GM21619 (cell line): ENCODE data around the gene GNL1.

Source experiments
- ATAC-seq: cut with Tn5 transposase; IDR thresholded peaks from one replicate; pipeline ENCODE4 v1.9.1; 2021; ENCODE audit not compliant: unreplicated experiment

The GNL1 gene, protein sequence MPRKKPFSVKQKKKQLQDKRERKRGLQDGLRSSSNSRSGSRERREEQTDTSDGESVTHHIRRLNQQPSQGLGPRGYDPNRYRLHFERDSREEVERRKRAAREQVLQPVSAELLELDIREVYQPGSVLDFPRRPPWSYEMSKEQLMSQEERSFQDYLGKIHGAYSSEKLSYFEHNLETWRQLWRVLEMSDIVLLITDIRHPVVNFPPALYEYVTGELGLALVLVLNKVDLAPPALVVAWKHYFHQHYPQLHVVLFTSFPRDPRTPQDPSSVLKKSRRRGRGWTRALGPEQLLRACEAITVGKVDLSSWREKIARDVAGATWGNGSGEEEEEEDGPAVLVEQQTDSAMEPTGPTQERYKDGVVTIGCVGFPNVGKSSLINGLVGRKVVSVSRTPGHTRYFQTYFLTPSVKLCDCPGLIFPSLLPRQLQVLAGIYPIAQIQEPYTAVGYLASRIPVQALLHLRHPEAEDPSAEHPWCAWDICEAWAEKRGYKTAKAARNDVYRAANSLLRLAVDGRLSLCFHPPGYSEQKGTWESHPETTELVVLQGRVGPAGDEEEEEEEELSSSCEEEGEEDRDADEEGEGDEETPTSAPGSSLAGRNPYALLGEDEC

GRCh38 chr6:30556066-30556905 is at the start of gene GNL1:
TSS of gene GNL1 (minus strand) at chr6:30556489. CDS start at chr6:30556203, 286 bp downstream.
- peak; percentile 65 for ATAC-seq

DNA sequence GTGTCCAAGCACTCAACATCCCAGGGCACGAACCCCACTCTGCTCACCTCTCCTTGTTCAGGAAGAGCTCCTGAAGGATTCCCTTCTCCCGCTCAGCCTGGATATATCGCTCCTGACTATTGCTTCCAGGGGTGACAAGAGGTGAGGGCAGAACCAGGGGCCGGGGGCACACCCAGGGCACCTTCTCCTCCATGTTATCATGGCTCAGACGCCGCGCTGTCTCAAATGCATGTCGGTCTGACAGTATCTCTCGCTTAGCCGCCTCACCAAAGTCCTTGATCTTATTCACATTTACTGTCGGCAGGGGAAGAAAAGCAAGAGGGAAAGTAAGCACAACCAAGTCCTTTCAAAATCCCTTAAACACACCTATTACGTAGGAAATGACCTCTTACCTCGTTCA is 47.7 kb upstream of the GNL1 start:
- ATAC-seq: no peak

DNA sequence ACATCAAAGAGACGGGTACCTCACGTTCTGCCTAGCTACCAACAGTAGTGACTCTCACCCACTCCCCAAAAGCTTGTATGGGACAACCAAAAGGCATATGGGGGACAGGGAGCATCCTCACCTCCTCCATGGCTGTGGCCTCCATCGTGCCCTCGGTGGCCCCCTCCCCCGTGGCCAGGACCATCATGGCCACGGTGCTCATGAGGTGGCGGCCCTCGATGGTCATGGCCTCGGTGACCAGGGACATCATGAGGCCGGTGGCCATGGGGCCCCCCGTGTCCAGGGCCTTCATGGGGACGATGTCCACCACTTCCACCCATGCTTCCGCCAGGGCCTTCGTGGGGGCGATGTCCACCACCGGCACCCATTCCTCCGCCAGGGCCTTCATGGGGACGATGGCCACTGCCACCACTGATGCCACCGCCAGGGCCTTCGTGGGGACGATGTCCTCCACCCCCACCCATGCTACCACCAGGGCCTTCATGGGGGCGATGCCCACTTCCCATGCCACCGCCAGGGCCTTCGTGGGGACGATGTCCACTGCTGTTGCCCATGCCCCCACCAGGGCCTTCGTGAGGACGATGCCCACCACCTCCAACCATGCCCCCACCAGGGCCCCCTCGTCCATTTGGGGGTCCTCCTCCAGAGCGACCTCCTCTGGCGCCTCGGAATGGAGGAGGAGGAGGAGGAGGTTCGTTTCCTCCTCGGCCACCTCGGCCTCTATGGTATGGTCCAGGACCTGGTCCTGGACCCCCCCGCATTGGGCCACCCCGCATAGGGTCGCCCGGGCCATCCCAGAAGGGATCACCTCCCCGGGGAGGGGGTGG is 45.7 kb upstream of the GNL1 start:
- no peak for ATAC-seq

DNA sequence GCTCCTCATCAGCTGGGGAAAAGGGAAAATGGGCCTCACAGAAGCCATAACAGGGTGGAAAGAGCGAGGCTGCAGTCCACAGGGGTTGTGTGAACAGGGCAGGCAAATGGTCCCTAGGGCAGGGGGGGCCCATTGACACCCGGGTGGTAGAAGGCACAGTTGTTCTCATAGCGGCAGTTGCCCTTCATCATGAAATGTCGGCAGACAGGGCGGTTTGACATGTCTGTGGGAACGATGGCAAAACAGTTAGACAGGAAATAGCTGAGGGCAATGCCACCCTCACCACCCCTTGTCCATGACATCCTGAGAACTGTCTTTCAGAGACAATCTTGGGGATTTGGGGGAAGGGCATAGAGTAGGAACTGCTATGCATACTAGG is 45.1 kb upstream of the GNL1 start:
- no peak for ATAC-seq

- ATAC-seq: no peak
Observed at GRCh38 chr6:30600451-30600961, 44.2 kb upstream of the GNL1 start.

DNA sequence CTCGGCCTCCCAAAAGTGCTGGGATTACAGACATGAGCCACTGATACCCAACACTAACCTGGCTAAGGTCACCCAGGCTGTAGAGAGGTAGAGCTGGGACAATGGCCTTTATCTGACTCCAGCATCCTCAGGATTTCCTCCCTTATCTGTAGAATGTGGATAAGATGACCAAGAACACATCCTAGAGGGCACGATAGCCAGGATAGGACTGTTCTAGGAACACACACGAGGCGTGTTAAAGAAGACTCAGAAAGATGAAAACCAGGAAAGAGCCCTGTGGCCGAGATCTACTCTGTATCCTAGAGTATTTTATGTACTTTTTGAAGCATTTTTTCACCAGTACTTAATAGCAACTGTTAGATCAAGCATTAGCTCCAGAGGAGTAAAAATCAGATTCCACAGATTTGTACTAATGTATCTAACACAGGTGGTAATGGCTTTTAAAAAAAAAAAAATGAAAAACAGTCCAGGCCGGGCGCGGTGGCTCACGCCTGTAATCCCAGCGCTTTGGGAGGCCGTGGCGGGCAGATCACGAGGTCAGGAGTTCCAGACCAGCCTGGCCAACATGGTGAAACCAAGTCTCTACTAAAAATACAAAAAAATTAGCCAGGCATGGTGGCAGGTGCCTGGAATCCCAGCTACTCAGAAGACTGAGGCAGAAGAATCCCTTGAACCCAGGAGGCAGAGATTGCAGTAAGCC is 43.5 kb upstream of the GNL1 start:
- ATAC-seq: no peak

DNA sequence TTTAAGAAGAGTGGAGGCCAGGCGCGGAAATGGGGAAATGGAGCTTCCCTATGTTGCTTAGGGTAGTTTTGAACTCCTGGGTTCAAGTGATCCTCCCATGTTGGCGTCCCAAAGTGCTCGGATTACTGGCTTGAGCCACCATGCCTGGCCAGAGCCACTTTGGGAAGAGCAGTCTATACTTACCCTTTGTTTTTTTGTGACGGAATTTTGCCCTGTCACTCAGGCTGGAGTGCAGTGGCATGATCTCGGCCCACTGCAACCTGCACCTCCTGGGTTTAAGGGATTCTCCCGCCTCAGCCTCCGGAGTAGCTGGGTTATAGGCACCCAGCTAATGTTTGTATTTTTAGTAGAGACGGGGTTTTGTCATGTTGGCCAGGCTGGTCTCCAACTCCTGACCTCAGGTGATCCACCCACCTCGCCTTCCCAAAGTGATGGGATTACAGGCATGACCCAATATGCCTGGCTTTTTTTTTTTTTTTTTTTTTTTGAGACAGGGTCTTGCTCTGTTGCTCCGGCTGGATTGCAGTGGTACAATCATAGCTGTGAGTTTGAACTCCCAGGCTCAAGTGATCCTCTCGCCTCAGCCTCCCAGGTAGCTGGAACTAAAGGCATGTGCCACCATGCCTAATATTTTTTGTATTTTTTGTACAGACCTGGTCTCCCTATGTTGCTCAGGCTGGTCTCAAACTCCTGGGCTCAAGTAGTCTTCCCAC is 42.8 kb upstream of the GNL1 start:
- ATAC-seq: no peak

GRCh38 chr6:30597315-30598144 is 41.2 kb upstream of the GNL1 start:
- peak; percentile 71 for ATAC-seq

GRCh38 chr6:30592287-30592686 is 36.0 kb upstream of the GNL1 start:
- no peak for ATAC-seq

DNA sequence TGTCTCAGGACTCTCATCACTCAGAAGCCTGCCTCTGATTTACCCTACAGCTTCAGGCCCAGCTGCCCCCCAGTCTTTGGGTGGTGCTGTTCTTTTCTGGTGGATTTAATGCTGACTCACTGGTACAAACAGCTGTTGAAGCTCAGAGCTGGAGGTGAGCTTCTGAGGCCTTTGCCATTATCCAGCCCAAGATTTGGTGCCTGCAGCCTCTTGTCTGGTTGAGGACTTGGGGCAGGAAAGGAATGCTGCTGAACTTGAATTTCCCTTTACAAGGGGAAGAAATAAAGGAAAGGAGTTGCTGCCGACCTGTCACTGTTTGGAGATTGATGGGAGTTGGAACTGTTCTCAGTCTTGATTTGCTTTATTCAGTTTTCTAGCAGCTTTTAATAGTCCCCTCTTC is 34.7 kb upstream of the GNL1 start:
- ATAC-seq: no peak

DNA sequence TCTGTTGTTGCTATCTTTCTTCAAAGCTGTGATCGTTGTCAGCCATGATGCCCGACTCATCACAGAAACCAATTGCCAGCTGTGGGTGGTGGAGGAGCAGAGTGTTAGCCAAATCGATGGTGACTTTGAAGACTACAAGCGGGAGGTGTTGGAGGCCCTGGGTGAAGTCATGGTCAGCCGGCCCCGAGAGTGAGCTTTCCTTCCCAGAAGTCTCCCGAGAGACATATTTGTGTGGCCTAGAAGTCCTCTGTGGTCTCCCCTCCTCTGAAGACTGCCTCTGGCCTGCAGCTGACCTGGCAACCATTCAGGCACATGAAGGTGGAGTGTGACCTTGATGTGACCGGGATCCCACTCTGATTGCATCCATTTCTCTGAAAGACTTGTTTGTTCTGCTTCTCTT is 34.2 kb upstream of the GNL1 start:
- ATAC-seq: no peak

- no peak for ATAC-seq
Observed at GRCh38 chr6:30589754-30590358, 33.6 kb upstream of the GNL1 start.

GRCh38 chr6:30583921-30584320 is 27.6 kb upstream of the GNL1 start:
- ATAC-seq: no peak

DNA sequence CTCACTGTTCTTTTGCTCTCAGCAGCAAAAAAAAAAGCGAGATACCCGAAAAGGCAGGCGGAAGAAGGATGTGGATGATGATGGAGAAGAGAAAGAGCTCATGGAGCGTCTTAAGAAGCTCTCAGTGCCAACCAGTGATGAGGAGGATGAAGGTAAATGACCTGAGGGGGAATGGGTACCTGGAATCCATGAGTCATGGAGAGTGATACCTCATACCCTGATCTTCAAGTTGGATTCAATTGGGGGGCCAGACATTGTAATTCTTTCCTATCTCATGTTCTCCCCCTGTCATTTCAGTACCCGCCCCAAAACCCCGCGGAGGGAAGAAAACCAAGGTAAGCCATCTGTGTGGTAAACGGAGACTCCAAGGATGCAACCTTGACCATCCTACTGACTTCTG is 21.8 kb upstream of the GNL1 start:
- no peak for ATAC-seq

- no peak for ATAC-seq
Observed at GRCh38 chr6:30573113-30573512, 16.8 kb upstream of the GNL1 start.

DNA sequence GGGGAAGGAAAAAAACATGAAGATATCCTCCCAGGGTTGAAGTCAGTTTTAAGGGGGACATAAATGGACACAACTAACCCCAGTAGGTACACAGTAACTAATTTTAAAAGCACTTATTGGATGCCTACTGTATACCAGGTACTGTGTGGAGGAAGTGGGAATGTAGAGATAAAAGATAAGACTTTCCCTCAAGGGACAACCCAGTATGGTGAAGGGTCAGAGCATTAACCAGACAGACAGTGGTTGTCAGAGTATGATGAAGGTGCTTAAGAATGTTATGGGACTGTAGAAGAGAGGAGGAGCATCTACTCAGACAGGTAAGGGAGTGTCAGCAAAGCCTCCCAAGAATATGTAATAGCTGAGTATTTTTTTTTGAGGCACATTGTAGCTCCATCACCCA is 15.9 kb upstream of the GNL1 start:
- ATAC-seq: no peak

DNA sequence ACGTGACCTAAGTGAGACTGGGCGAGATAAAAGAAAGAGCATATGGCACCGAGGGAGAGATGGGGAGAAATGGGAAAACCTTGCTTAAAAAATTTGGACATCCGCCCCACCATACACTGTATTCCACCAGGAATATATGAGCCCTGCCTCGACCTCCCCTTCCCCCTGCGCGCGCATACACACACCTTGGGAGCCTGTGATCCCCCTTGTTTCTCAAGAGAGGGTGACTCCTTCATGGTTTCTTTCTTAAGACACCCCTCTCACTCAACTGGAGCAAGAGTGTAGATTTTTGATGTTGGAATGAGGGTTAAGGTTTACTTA is 15.4 kb upstream of the GNL1 start:
- ATAC-seq: no peak

GRCh38 chr6:30571075-30571761 is 14.9 kb upstream of the GNL1 start, which contains the start of gene ABCF1:
TSS of gene ABCF1 (plus strand) at chr6:30571442. CDS start at chr6:30571488, 46 bp downstream.
- peak; percentile 87 for ATAC-seq
